H1 (cell line): ENCODE measurements around the gene SLC6A12. TPM values are rescaled to one million over a fixed set of nuclear protein-coding genes. Genes with fewer than 3 reads are reported as not detected.

ENCODE experiments used
- CTCF ChIA-PET: fragments of 300-600 bp; sonication (Branson Sonifier 250); formaldehyde crosslinking; loops from one replicate; lab custom pipeline; 2021; ENCODE audit not compliant: partially characterized antibody; lab: Charles Lee
- POLR2A ChIA-PET: fragments of 300-600 bp; sonication (Branson Sonifier 250); formaldehyde crosslinking; loops from one replicate; lab custom pipeline; 2021; ENCODE audit warnings: inconsistent platforms; ENCODE audit not compliant: partially characterized antibody; lab: Charles Lee
- DNase-seq, 2 experiments: peaks; one replicate each; pipeline versions ENCODE4 v3.0.0 to v3.0.0-alpha.2; 2010 to 2022; ENCODE audit warnings: low spot score in 2 of 2, low read depth in 1 of 2, mixed read lengths in 1 of 2
- FAIRE-seq: peaks from 2 replicates; lab custom pipeline; 2011; peaks lifted over from hg19 to GRCh38; lab: Jason Lieb, UNC
- H2AFZ ChIP-seq: 2 replicates; pipeline ENCODE4 v1.8.1; 2012; ENCODE audit warnings: low read length, inconsistent platforms
- H2AK5ac ChIP-seq: 2 replicates; pipeline ENCODE4 v1.6.1; 2013; ENCODE audit warnings: low read depth, low read length
- H2BK120ac ChIP-seq: replicated peaks from 2 replicates; pipeline ENCODE3; 2013; ENCODE audit warnings: low read depth, low read length, inconsistent platforms
- H2BK12ac ChIP-seq: 2 replicates; pipeline ENCODE4 v1.6.1; 2013; ENCODE audit warnings: low read depth, low read length
- H2BK15ac ChIP-seq: 2 replicates; pipeline ENCODE4 v1.6.1; 2013; ENCODE audit warnings: low read length
- H2BK20ac ChIP-seq: 2 replicates; pipeline ENCODE4 v1.6.1; 2013; ENCODE audit warnings: low read length
- H2BK5ac ChIP-seq: 2 replicates; pipeline ENCODE4 v1.6.1; 2013; ENCODE audit warnings: low read depth, low read length
- H3K14ac ChIP-seq: 2 replicates; pipeline ENCODE4 v1.6.1; 2013; ENCODE audit warnings: inconsistent platforms; ENCODE audit not compliant: insufficient read length
- H3K18ac ChIP-seq: 2 replicates; pipeline ENCODE4 v1.6.1; 2013; ENCODE audit warnings: low read length; ENCODE audit errors: extremely low read depth
- H3K23ac ChIP-seq: 2 replicates; pipeline ENCODE4 v1.6.1; 2013; ENCODE audit warnings: inconsistent platforms; ENCODE audit not compliant: insufficient read length
- H3K23me2 ChIP-seq: 2 replicates; pipeline ENCODE4 v1.6.1; 2013; ENCODE audit warnings: low read depth, low read length
- H3K27ac ChIP-seq: 2 replicates; pipeline ENCODE4 v1.6.1; 2011; ENCODE audit warnings: low read depth, low read length, inconsistent platforms
- H3K27me3 ChIP-seq, 4 experiments: replicated peaks in 1 of 4; 1 replicate in 1 of 4; 2 replicates in 3 of 4; pipeline versions ENCODE4 v1.6.1 to v1.8.1; 2011 to 2013; ENCODE audit warnings: low read length in 3 of 4, mild to moderate bottlenecking in 3 of 4, inconsistent platforms in 2 of 4, mixed read lengths in 2 of 4, moderate library complexity in 1 of 4; ENCODE audit not compliant: control insufficient read depth in 3 of 4, insufficient read depth in 3 of 4; ENCODE audit errors: extremely low read depth in 1 of 4
- H3K36me3 ChIP-seq, 4 experiments: 2 replicates each; pipeline versions ENCODE4 v1.6.1 to v1.8.1; 2011 to 2013; ENCODE audit warnings: mild to moderate bottlenecking in 4 of 4, low read length in 3 of 4, moderate library complexity in 2 of 4, control low read depth in 1 of 4, inconsistent platforms in 1 of 4; ENCODE audit not compliant: insufficient read depth in 4 of 4, control insufficient read depth in 2 of 4
- H3K4ac ChIP-seq: replicated peaks from 2 replicates; pipeline ENCODE3; 2013; ENCODE audit warnings: low read length, low read depth, mixed read lengths, inconsistent platforms; ENCODE audit not compliant: insufficient read length
- H3K4me1 ChIP-seq, 4 experiments: replicated peaks in 1 of 4; 1 replicate in 1 of 4; 2 replicates in 3 of 4; pipeline versions ENCODE4 v1.6.1 to v1.8.1; 2011 to 2013; ENCODE audit warnings: low read length in 3 of 4, inconsistent platforms in 2 of 4, mixed read lengths in 1 of 4; ENCODE audit not compliant: insufficient read depth in 4 of 4, control insufficient read depth in 3 of 4
- H3K4me2 ChIP-seq, 2 experiments: 2 replicates each; pipeline versions ENCODE4 v1.6.1 to v1.8.1; 2011 to 2013; ENCODE audit warnings: low read depth in 2 of 2, low read length in 2 of 2, control low read depth in 1 of 2, inconsistent platforms in 1 of 2, mild to moderate bottlenecking in 1 of 2; ENCODE audit not compliant: insufficient read depth in 1 of 2
- H3K4me3 ChIP-seq, 4 experiments: fragments of 200-600, 300-600 bp in 1 of 4; sonication (generic), shearing (Covaris generic), sonication (Bioruptor Twin) in 1 of 4; 2 replicates each; pipeline versions ENCODE4 v1.5.1 to v1.8.1; 2011 to 2016; ENCODE audit warnings: low read length in 4 of 4, low read depth in 3 of 4, control low read depth in 2 of 4, inconsistent platforms in 2 of 4, mild to moderate bottlenecking in 2 of 4, mixed read lengths in 1 of 4, moderate library complexity in 1 of 4; ENCODE audit not compliant: insufficient read depth in 2 of 4; ENCODE audit errors: extremely low read depth in 1 of 4
- H3K56ac ChIP-seq: replicated peaks from 2 replicates; pipeline ENCODE3; 2013; ENCODE audit warnings: low read depth, mild to moderate bottlenecking, mixed read lengths, low read length, inconsistent platforms; ENCODE audit not compliant: insufficient read length
- H3K79me1 ChIP-seq: 2 replicates; pipeline ENCODE4 v1.6.1; 2013; ENCODE audit warnings: low read depth, low read length, control low read depth
- H3K79me2 ChIP-seq, 2 experiments: 2 replicates each; pipeline versions ENCODE4 v1.6.1 to v1.8.1; 2012 to 2013; ENCODE audit warnings: low read length in 2 of 2, mild to moderate bottlenecking in 2 of 2, inconsistent platforms in 1 of 2; ENCODE audit not compliant: insufficient read depth in 2 of 2, control insufficient read depth in 1 of 2
- H3K9ac ChIP-seq, 4 experiments: replicated peaks in 1 of 4; 1 replicate in 1 of 4; 2 replicates in 3 of 4; pipeline versions ENCODE4 v1.6.1 to v1.8.1; 2011 to 2013; ENCODE audit warnings: low read depth in 3 of 4, low read length in 3 of 4, control low read depth in 2 of 4, mild to moderate bottlenecking in 2 of 4, moderate library complexity in 2 of 4, inconsistent platforms in 1 of 4; ENCODE audit errors: extremely low read depth in 1 of 4
- H3K9me3 ChIP-seq, 2 experiments: 2 replicates each; pipeline versions ENCODE4 v1.6.1 to v1.8.1; 2012 to 2013; ENCODE audit warnings: mild to moderate bottlenecking in 2 of 2, moderate library complexity in 2 of 2, control low read depth in 1 of 2, inconsistent platforms in 1 of 2, low read depth in 1 of 2, low read length in 1 of 2, mixed read lengths in 1 of 2; ENCODE audit not compliant: insufficient read depth in 2 of 2
- H4K20me1 ChIP-seq, 2 experiments: replicated peaks in 1 of 2; 2 replicates each; pipeline versions ENCODE3 to v1.8.1; 2011 to 2013; ENCODE audit warnings: inconsistent platforms in 2 of 2, low read length in 2 of 2, mild to moderate bottlenecking in 1 of 2; ENCODE audit not compliant: insufficient read depth in 2 of 2, control insufficient read depth in 1 of 2
- H4K5ac ChIP-seq: 2 replicates; pipeline ENCODE4 v1.6.1; 2013; ENCODE audit warnings: low read length, low read depth, mixed read lengths, inconsistent platforms; ENCODE audit not compliant: insufficient read length
- H4K8ac ChIP-seq: 2 replicates; pipeline ENCODE4 v1.8.0; 2013; ENCODE audit warnings: mild to moderate bottlenecking, moderate library complexity, low read length, inconsistent platforms; ENCODE audit not compliant: insufficient read depth; ENCODE audit errors: extremely low read depth
- H4K91ac ChIP-seq: replicated peaks from 2 replicates; pipeline ENCODE3; 2013; ENCODE audit warnings: low read length, mixed read lengths, inconsistent platforms; ENCODE audit not compliant: insufficient read length
- BACH1 ChIP-seq: IDR thresholded peaks from 2 replicates; pipeline ENCODE4 v1.6.1; 2012; ENCODE audit warnings: low read length, improper control_type of control experiment
- CHD2 ChIP-seq: IDR thresholded peaks from 2 replicates; pipeline ENCODE4 v1.6.1; 2012; ENCODE audit warnings: low read length, improper control_type of control experiment
- POLR2A ChIP-seq, 2 experiments: IDR thresholded peaks; 1 replicate in 1 of 2; 2 replicates in 1 of 2; pipeline ENCODE4 v1.6.1; 2011; ENCODE audit warnings: low read depth in 2 of 2, low read length in 2 of 2, mild to moderate bottlenecking in 2 of 2; ENCODE audit errors: control extremely low read depth in 1 of 2
- SP1 ChIP-seq: IDR thresholded peaks from 2 replicates; pipeline ENCODE4 v1.6.1; 2011; ENCODE audit warnings: low read depth, low read length
- WGBS, 2 experiments: shearing (Covaris generic) in 1 of 2; methylation state at CpG; one replicate each; pipeline versions ENCODE4 v1.1.6 to v1.1.7; 2013 to 2015; ENCODE audit warnings: low lambda C conversion rate in 2 of 2, mixed read lengths in 2 of 2, inconsistent platforms in 1 of 2, low coverage in 1 of 2, missing lambda C conversion rate in 1 of 2; ENCODE audit not compliant: insufficient replicate concordance in 2 of 2, insufficient coverage in 1 of 2, insufficient read length in 1 of 2; ENCODE audit errors: extremely low coverage in 1 of 2, missing lambda C conversion rate in 1 of 2; 5-methylcytosine and 5-hydroxymethylcytosine counted together
- polyA plus RNA-seq, 7 experiments: library from polyadenylated mRNA; depleted of rRNA in 3 of 7; stranded (reverse) in 5 of 7; unstranded in 2 of 7; fragments of >200 nt in 5 of 7; fragments of 200-250 nt in 2 of 7; gene quantifications; 1 replicate in 5 of 7; 2 replicates in 1 of 7; 4 replicates in 1 of 7; pipeline versions ENCODE4 v1.2.1 to v1.2.3, GENCODE V29; 2011 to 2013; ENCODE audit warnings: missing spikeins in 2 of 7, mixed read lengths in 2 of 7
- total RNA-seq: library from RNA; stranded (reverse); fragmentation: NEBNext Ultra II Directional; extraction: Animal tissue kit (Norgen Biotek cat#: 25700); gene quantifications from 2 replicates; pipeline ENCODE4 v1.2.1, GENCODE V29; 2021

The SLC6A12 gene
- total and polyA plus RNA-seq, 2 of the 8 experiments (the other 6 are each of a cell fraction or from before 2014, with no cell fraction given): 0.70 to 1.1 TPM

DNA sequence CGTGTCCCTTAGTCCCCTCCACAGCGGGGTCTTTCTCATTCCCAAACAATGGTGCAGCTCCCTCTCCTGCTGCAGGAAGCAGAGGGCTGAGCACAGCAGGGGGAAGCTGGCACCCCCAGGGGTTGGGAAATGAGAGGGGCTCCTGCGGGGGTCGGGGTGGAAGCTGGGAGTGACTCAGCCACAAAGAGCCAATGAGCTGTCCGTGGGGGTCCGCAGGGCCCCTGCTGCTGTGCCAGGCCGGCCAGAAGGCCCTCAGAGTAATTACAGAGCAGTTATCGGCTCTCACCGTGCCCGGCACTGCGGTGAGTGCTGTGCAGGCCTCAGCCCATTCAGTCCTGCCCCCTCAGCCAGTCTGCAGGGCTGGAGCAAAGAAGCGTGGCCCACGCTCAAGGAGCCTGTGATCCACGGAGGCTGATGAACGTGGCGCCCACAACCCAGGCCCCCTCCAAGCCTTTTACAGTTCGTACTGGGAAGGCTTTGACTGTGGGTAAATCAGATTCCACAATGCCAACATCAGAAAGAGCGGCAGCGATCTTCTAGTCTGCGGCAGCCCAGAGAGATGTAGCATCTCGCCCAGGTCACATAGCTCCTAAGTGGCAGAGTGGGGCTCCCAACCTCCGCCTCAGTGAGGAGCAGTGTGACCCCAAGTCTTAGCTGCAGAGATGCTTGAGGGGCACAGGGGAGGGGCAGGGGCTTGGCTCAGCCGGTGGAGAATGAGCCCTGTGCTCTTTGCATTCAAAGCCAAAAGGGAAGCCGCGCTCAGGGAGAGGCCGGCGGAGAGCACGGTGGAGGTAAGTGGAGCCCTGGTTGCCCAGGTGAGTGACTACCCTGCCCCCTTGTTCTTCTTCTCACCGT lies 43.4 kb downstream of the SLC6A12 start:
- no peak overlapping the region; the same call in 1 of the 2 replicates for H4K8ac ChIP-seq
- CTCF ChIA-PET: interaction anchor here (1.1 to 6.6 kb wide), 9 partner anchors 9 to 53 kb away, joined by 3 to 63 read pairs (median 12); no protein-coding TSS in a partner anchor
- H4K20me1 ChIP-seq: no peaks in the 10 kb centered on the region
- H3K4me3 ChIP-seq: no peak overlapping the region
- H3K79me2 ChIP-seq: no peaks in the 10 kb centered on the region
- H4K91ac ChIP-seq: peak overlapping the region; percentile 34
- H2AK5ac ChIP-seq: no peak overlapping the region
- no peak overlapping the region for H2BK20ac ChIP-seq
- H3K4me2 ChIP-seq: no peak overlapping the region
- no peak for TF ChIP-seq BACH1
- no peak for TF ChIP-seq SP1
- TF ChIP-seq POLR2A (IDR thresholded peaks at IDR 0.05; ENCODE audit: control extremely low read depth in 1 of 2, low read depth in 2 of 2, low read length in 2 of 2): no peak
- no peak for TF ChIP-seq CHD2
- TF ChIP-seq, all 59 proteins: peak for 0
- H3K36me3 ChIP-seq: no peaks in the 10 kb centered on the region
- no peak overlapping the region for H2AFZ ChIP-seq
- H3K9me3 ChIP-seq: no peaks in the 10 kb centered on the region
- no peaks in the 10 kb centered on the region for H3K79me1 ChIP-seq
- H3K14ac ChIP-seq: no peak overlapping the region
- H3K27ac ChIP-seq: no peak overlapping the region
- H3K23ac ChIP-seq: no peak overlapping the region
- no peaks in the 10 kb centered on the region for H3K23me2 ChIP-seq
- POLR2A ChIA-PET: interaction anchor here (1.6 kb wide), 1 partner anchor 14 kb away, joined by 6 read pairs; no protein-coding TSS in a partner anchor
- H2BK12ac ChIP-seq: peak overlapping the region; percentile 68; the same call in 1 of the 2 replicates
- 0 out of 2 replicates have a peak overlapping the region, but pooled peaks have one; percentile 19 for H3K18ac ChIP-seq
- no peak overlapping the region; the same call in 1 of the 2 replicates for H2BK5ac ChIP-seq
- H4K5ac ChIP-seq: no peak overlapping the region
- H2BK15ac ChIP-seq: no peak overlapping the region
- H3K56ac ChIP-seq: no peak overlapping the region
- peaks cover 3 to 28% (median 20%) of the 10 kb centered on the region in 4 experiments for H3K4me1 ChIP-seq
- no peak overlapping the region for H2BK120ac ChIP-seq
- WGBS, 2 experiments: 77% methylated on average over 29 of the region's 29 CpGs; no CpG with 5 or more reads in 1 of the 2 experiments
- no peak for FAIRE-seq
- no peak for DNase-seq
- H3K4ac ChIP-seq: no peak overlapping the region
- H3K27me3 ChIP-seq: peaks cover 0 to 3% (median 2%) of the 10 kb centered on the region in 4 experiments; a peak in 2 of 7 replicates
- no peak overlapping the region for H3K9ac ChIP-seq
